ENCODE results near the gene NTM.

The NTM gene

DNA sequence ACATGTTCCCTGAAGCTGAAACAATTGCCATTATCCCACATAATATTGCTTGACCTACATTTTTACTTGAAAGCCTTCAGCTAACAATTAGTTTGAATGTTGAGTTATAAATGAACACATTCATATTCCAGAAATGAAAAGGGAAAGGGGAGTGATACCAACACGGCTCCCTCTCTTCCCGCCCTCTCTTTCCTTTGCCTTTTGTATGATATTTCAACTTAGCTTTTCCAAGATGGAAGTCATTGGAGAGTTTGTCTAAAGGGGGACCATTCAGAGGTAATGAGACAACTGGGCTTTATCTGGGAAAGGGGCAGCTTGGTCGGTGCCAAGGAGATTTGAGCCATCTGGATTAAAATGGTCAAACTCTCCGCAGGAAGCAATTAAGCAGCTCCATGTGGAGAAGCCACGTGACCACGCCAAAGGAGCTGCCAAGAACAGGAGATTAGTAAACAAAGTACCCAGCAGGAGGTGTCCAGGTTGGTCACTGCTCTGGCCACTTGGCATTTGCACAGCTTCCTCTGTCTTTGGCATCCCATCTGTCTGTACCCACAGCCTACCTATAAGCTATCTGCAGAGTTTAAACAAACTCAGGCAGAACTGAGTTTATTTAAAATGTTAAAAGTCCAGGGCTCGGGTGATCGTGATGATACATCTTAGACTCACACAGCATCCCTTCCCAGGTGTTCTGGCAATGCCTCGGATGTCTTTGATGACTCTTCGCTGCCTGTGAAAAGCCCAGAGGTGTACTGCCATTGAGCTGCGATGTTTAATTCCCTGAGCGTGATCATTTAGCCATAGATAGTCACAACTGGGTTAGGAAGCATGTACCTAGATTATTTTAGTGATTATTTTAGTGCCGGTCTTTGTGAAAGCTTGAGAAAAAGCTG lies 735.9 kb downstream of the NTM start:
- no peaks in the 10 kb centered on the region for H3K36me3 Mint-ChIP-seq (ENCODE audit: low read depth)
- no peaks in the 10 kb centered on the region for H3K9me3 Mint-ChIP-seq
- H3K27ac Mint-ChIP-seq = no peak overlapping the region
- peaks cover 16% of the 10 kb centered on the region for H3K4me1 Mint-ChIP-seq (ENCODE audit: low read depth)
- intact Hi-C loops (cut with micrococcal nuclease) = no loop called here
- H3K4me3 Mint-ChIP-seq = no peak overlapping the region
- peaks cover 14% of the 10 kb centered on the region for H3K27me3 Mint-ChIP-seq

DNA sequence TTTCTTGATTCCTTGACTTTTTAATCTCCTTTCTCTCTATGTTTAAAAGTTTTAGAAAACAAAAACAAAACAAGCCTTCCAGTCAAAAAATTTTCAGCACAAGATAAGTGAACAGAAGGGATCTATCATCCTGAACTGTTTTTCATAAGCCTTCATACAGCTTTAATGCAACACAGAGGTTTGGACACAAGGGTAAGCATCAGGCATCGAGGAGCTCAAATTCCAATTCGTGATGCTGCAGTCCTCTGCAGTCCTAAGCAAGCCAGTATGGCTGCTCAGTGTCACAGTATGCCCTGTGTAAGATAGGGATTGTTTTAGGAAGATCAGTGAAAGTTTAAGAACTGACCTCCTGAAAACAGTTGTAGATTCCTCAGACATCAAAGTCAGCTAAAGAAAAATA lies 740.9 kb downstream of the NTM start:
- Mint-ChIP-seq H3K27me3 (peaks cover 16% of the 10 kb centered on the region), H3K4me3 (no peak overlapping the region), H3K27ac (no peak overlapping the region), H3K36me3 (ENCODE audit: low read depth) (no peaks in the 10 kb centered on the region), H3K4me1 (ENCODE audit: low read depth) (peaks cover 10% of the 10 kb centered on the region), H3K9me3 (no peaks in the 10 kb centered on the region)
- intact Hi-C loops (cut with micrococcal nuclease) = no loop called here

DNA sequence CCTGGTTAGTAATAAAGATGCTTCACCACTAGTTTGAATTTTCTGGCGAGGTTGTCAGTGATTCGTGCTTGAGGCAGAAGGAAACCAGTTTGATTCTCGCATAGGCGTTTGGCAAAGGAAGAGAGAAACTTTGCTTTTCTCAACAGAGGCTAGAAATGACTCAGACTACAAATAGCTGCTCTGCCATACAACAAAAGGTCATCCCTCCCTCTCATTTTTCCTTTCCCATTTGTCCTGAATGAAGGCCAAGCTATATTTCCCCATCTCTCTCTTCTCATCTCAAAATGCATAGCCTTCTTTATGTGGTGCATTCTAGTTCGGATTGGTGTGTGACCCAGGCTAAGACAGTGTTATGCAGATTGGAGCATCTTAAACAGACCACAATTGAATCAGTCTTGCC lies 741.4 kb downstream of the NTM start:
- H3K36me3 Mint-ChIP-seq (ENCODE audit: low read depth) = no peaks in the 10 kb centered on the region
- H3K4me1 Mint-ChIP-seq (ENCODE audit: low read depth) = peaks cover 10% of the 10 kb centered on the region
- no peak overlapping the region for H3K4me3 Mint-ChIP-seq
- no peak overlapping the region for H3K27ac Mint-ChIP-seq
- intact Hi-C loops (cut with micrococcal nuclease) = no loop called here
- H3K9me3 Mint-ChIP-seq = no peaks in the 10 kb centered on the region
- H3K27me3 Mint-ChIP-seq = peaks cover 16% of the 10 kb centered on the region

DNA sequence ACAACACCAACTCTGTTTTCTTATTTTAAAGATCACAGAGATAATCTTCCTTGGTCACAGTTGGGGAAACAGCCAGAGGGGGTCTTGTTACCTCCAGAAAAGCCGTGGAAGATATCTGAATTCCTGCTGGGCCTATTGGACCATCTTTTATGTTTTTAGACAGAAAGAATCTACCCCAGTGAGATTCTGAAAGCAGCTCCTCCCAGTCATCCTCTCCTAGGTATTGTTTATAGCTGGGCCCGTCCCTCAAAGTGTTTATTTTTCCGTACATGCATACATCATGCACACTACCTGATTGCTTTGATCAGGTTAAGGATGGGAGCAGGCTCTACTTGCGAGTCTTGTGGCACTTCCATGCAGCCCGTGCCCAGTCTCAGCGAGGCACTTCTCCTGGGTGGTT lies 742.4 kb downstream of the NTM start:
- intact Hi-C loops (cut with micrococcal nuclease) = no loop called here
- Mint-ChIP-seq H3K27me3 (peaks cover 16% of the 10 kb centered on the region), H3K4me1 (ENCODE audit: low read depth) (peaks cover 10% of the 10 kb centered on the region), H3K36me3 (ENCODE audit: low read depth) (no peaks in the 10 kb centered on the region), H3K9me3 (no peaks in the 10 kb centered on the region), H3K27ac (no peak overlapping the region), H3K4me3 (no peak overlapping the region)

GRCh38 chr11:132114185-132114584 lies 743.8 kb downstream of the NTM start:
- H3K27ac Mint-ChIP-seq = no peak overlapping the region
- H3K4me1 Mint-ChIP-seq (ENCODE audit: low read depth) = peaks cover 10% of the 10 kb centered on the region
- no peak overlapping the region for H3K4me3 Mint-ChIP-seq
- peaks cover 20% of the 10 kb centered on the region for H3K27me3 Mint-ChIP-seq
- intact Hi-C loops (cut with micrococcal nuclease) = no loop called here
- H3K36me3 Mint-ChIP-seq (ENCODE audit: low read depth) = no peaks in the 10 kb centered on the region
- H3K9me3 Mint-ChIP-seq = no peaks in the 10 kb centered on the region

GRCh38 chr11:132114743-132115142 lies 744.3 kb downstream of the NTM start:
- no peaks in the 10 kb centered on the region for H3K9me3 Mint-ChIP-seq
- H3K27ac Mint-ChIP-seq = no peak overlapping the region
- H3K4me3 Mint-ChIP-seq = no peak overlapping the region
- peaks cover 5% of the 10 kb centered on the region for H3K4me1 Mint-ChIP-seq (ENCODE audit: low read depth)
- H3K27me3 Mint-ChIP-seq = peaks cover 25% of the 10 kb centered on the region
- no peaks in the 10 kb centered on the region for H3K36me3 Mint-ChIP-seq (ENCODE audit: low read depth)
- intact Hi-C loops (cut with micrococcal nuclease) = no loop called here

GRCh38 chr11:132115454-132115853 lies 745.0 kb downstream of the NTM start:
- no peaks in the 10 kb centered on the region for H3K4me1 Mint-ChIP-seq (ENCODE audit: low read depth)
- H3K27me3 Mint-ChIP-seq = peaks cover 30% of the 10 kb centered on the region
- H3K27ac Mint-ChIP-seq = no peak overlapping the region
- intact Hi-C loops (cut with micrococcal nuclease) = no loop called here
- no peak overlapping the region for H3K4me3 Mint-ChIP-seq
- H3K36me3 Mint-ChIP-seq (ENCODE audit: low read depth) = no peaks in the 10 kb centered on the region
- no peaks in the 10 kb centered on the region for H3K9me3 Mint-ChIP-seq

DNA sequence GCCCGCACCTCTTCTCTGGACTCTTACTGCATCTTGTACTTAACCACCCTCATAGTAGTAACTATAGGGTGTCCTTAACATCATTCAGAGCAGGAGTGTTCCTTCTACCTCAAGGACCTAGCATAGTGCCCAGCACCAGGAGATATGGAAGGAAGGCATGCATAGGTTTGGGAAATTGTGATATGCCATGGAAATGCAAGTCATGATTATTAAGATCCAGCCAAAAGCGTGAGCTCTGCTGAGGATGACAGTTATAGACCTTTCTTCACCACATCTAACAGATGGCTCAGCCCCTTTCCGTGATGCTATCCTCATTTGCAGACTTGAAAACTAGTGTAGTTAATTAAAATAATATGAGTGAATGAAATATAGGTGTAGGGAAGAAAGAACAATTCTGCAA lies 746.1 kb downstream of the NTM start:
- no peaks in the 10 kb centered on the region for H3K9me3 Mint-ChIP-seq
- intact Hi-C loops (cut with micrococcal nuclease) = no loop called here
- peaks cover 33% of the 10 kb centered on the region for H3K27me3 Mint-ChIP-seq
- no peak overlapping the region for H3K27ac Mint-ChIP-seq
- no peak overlapping the region for H3K4me3 Mint-ChIP-seq
- H3K36me3 Mint-ChIP-seq (ENCODE audit: low read depth) = no peaks in the 10 kb centered on the region
- no peaks in the 10 kb centered on the region for H3K4me1 Mint-ChIP-seq (ENCODE audit: low read depth)

DNA sequence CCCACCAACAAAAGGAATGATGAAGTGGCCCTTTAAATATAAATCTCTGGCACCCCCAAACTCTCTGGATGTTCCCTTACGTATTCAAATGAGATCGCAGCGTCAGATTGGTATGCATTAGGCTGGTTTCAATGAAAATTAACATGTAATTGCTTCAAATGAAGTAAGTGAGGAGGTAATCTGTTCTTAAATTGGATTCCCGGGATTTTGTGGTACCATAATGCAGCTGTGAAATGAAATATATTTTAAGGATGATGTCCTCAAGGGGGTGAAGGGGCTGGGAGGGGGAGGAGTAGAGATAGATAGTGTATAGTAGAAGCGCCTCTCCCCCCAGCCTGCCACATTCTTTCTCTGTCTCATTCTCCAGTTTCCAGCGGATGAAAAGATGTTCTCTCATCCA lies 748.2 kb downstream of the NTM start:
- Mint-ChIP-seq H3K4me1 (ENCODE audit: low read depth) (no peaks in the 10 kb centered on the region), H3K4me3 (no peak overlapping the region), H3K27ac (no peak overlapping the region), H3K9me3 (no peaks in the 10 kb centered on the region), H3K27me3 (peaks cover 43% of the 10 kb centered on the region), H3K36me3 (ENCODE audit: low read depth) (no peaks in the 10 kb centered on the region)
- intact Hi-C loops (cut with micrococcal nuclease) = no loop called here

DNA sequence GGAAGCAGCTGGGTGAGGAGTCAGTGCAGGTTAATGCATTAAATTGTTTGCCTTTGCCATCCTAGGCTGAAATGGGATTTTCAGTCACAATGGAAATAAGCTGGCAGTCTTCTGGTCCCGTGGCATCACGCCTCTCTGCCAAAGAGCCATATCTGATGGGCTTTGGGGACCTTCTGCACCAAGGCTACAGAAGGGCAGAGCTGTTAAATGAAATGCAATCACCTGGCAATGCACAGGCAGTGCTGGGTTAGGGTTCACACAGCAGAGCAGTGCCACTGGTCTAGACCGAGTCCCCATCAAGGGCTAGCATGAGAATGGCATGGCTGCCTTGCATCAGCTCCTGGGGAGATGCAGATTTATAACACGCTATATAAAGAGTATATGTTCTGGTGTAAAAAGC lies 749.2 kb downstream of the NTM start:
- Mint-ChIP-seq H3K4me3 (no peak overlapping the region), H3K4me1 (ENCODE audit: low read depth) (no peaks in the 10 kb centered on the region), H3K9me3 (no peaks in the 10 kb centered on the region), H3K36me3 (ENCODE audit: low read depth) (no peaks in the 10 kb centered on the region), H3K27ac (no peak overlapping the region), H3K27me3 (peaks cover 46% of the 10 kb centered on the region)
- intact Hi-C loops (cut with micrococcal nuclease) = no loop called here

DNA sequence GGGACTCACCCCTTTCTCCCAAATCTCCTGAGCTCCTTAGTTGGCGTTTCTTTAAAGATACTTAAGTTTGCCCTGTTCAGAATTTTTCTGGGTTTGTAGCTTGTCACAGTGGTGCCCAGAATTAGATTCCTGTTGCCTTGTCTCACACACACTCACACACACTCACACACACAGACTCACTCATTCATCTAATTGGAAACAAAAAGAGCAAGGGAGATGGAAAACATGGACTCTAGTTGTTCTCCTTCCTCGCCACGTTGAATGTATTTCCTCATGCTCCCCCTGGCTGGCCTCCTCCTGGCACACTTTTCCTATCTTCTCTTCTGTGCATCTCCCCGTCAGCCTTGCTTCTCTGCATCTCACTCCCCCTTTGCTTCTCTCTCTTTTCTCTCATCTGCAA lies 752.3 kb downstream of the NTM start:
- Mint-ChIP-seq H3K27me3 (peaks cover 35% of the 10 kb centered on the region), H3K9me3 (no peaks in the 10 kb centered on the region)
- intact Hi-C loops (cut with micrococcal nuclease) = no loop called here

GRCh38 chr11:132123449-132123848 lies 753.0 kb downstream of the NTM start:
- intact Hi-C loops (cut with micrococcal nuclease) = no loop called here
- peaks cover 38% of the 10 kb centered on the region for H3K27me3 Mint-ChIP-seq
- H3K27ac Mint-ChIP-seq = no peak overlapping the region
- H3K9me3 Mint-ChIP-seq = no peaks in the 10 kb centered on the region
- no peak overlapping the region for H3K4me3 Mint-ChIP-seq
- H3K4me1 Mint-ChIP-seq (ENCODE audit: low read depth) = no peaks in the 10 kb centered on the region
- H3K36me3 Mint-ChIP-seq (ENCODE audit: low read depth) = no peaks in the 10 kb centered on the region

More for the DNA sequence above, 752.3 kb downstream of the NTM start:
- Mint-ChIP-seq H3K4me3 (no peak overlapping the region), H3K27ac (no peak overlapping the region), H3K36me3 (ENCODE audit: low read depth) (no peaks in the 10 kb centered on the region), H3K4me1 (ENCODE audit: low read depth) (no peaks in the 10 kb centered on the region)

DNA sequence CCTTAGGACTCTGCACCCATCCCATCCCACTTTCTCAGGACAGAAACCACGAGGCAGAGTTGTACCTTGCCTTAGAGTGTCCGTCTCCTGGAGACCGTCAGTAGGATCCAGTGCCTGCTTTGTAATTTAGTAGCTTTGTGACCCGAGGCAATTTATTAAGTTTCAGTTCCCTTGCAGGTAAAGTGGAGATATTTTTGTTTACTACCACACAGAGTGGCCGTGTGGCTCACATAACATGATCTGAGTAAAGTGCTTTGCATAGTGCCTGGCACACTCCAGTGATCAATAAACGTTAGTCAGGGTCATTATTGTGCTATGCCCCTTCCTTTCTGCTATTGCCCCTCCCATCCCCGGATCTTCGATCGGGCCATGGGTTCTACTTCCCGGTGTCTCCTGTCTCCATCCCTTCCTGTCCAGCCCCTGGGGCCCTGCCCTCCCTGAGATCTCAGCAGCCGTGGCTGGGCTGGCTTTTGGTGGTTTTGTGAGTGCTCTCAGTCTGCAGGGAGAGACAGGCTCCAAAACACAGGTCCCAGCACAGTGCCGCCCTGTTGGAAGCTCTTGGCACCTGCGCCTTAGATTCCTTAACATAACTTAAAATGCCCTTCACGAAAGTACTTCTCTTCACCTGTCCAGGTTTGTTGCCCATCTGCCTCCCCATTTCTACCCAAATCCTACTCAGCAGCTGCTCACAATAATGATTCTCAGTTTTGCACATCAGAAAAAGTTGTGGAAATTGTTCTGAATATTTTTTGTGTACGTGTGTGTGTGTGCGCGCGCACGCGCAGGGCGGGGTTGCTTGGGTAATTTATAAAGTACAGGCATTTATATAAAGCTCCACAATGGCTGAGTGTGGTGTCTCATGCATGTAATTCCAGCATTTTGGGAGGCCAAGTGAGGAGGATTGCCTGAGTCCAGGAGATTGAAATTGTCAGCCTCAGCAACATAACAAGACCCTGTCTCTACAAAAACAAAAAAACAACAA lies 753.7 kb downstream of the NTM start:
- Mint-ChIP-seq H3K36me3 (ENCODE audit: low read depth) (no peaks in the 10 kb centered on the region), H3K27ac (no peak overlapping the region), H3K4me1 (ENCODE audit: low read depth) (no peaks in the 10 kb centered on the region), H3K4me3 (no peak overlapping the region), H3K9me3 (no peaks in the 10 kb centered on the region), H3K27me3 (peaks cover 31% of the 10 kb centered on the region)
- intact Hi-C loops (cut with micrococcal nuclease) = no loop called here
